Right renal cortex interstitium (tissue), 3 donors: ENCODE data around the gene HTR3C. TPM values are rescaled to one million over a fixed set of nuclear protein-coding genes. Genes with fewer than 3 reads are reported as not detected.
"Not testable (repeated sequence)": the region's sequence is repeated elsewhere in the genome, so short reads cannot be mapped to it uniquely, and the experiment has no call there.

ENCODE experiments used
- DNase-seq, 3 donors: peaks; one replicate each; pipeline ENCODE4 v3.0.0-alpha.2; 2013; ENCODE audit warnings: low read depth in 3 of 3, low spot score in 2 of 3
- polyA plus RNA-seq, 3 donors: library from polyadenylated mRNA; unstranded; fragments of 120-200 nt; gene quantifications; one replicate each; pipeline ENCODE4 v1.2.1, GENCODE V29; 2013; ENCODE audit not compliant: insufficient read length in 3 of 3

The HTR3C gene, protein sequence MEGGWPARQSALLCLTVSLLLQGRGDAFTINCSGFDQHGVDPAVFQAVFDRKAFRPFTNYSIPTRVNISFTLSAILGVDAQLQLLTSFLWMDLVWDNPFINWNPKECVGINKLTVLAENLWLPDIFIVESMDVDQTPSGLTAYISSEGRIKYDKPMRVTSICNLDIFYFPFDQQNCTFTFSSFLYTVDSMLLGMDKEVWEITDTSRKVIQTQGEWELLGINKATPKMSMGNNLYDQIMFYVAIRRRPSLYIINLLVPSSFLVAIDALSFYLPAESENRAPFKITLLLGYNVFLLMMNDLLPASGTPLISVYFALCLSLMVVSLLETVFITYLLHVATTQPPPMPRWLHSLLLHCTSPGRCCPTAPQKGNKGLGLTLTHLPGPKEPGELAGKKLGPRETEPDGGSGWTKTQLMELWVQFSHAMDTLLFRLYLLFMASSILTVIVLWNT
- not detected for polyA plus RNA-seq

DNA sequence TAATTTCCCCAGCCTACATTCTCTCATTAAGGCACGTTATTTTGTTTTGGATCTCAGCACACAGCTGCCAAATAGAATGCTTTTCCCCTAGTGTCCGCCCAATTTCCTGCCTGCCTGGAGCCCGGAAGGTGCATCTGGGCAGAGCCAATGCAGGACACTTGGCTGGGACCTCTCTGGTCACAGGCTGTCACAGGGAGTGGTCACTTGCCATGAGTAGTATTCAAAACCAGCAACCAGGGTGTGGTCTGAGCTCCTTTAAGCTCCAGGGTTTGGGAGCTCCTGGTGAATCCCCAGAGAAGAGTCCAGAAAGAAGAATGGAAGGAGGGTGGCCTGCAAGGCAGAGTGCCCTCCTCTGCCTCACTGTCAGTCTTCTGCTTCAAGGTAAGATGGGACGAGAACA lies at the start of gene HTR3C:
Gene HTR3C, plus strand, starts transcription at position 281 of the 400 bp plus-strand sequence. Its CDS starts 34 bp downstream, at position 315.
- DNase-seq = no peak

DNA sequence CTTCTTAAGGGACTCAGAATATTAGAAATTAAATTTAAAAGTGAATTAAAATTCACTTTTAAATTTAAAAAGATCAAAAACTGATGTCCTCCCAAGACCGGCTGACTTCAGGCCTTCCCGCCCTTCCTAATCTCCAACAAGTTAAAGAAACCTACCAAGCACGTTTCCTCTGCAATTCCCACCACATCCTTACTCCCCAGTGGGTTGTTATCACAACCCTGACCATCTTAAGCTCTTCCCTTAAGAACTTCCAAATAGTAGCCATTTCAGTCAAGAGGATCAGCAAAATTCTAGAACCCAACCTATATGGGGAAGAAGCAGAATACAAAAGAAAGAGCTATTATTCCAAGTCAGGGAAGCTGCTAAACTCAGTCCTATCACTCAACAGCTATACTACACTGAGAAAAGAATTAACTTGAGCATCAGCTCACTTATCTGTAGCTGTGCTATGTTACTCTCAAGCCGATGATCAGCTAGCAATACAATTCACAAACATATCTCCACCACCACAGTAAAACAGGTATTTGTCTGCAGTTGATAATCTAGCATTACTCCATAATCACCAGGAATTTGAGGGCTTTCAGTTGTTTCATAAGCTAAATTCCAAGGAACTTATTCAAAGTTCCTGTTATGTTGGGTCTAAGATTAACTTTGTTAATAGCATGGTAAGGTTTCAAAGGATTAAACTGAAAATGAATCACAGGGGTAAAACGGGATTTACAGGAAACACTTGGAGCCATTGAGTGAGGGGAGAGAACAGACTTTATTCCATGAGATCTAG lies 49.5 kb upstream of the HTR3C start:
- no peak for DNase-seq

DNA sequence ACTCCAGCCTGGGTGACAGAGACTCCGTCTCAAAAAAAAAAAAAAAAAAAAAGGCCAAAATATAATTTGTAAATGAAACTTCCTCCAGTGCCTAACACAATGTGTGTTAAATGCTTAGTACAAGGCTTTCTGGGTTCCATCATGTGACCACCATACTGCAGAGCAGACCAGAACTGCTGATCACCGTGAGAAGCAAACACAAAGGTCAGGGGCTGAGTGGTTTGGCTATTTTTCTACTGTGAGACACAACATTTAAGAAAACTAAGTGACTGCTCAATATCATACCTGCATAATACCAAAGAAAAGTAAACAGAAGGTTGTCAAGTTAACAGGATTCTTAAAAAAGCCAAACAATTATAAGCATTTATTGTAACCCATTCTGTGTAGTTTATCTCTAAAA lies 48.4 kb upstream of the HTR3C start:
- no peak for DNase-seq

DNA sequence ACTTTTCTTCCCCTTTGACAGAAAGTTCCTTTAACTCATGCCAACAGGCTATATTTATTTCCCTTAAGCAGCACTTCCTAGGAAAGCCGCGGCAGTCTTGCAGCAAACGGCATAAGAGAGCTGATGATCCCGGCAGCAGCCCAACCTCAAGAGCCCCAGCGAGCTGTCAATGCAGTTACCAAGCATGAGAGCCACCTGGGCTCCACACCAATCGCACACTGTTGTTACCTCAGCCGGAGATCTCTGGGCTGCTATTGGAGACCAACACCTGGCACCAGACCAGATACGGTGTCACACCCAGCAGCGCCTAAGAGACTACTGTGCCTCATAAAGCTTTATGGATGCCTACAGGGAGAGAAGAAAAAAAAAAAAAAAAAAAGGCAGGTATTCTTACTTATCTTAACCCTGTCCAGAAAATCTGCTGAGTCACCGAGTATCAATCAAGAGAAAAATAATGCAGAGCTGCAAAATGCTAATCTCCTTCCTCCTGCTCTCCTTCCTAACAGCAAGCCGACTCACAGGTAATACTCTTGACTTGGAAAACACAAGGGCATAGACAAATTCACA lies 46.8 kb upstream of the HTR3C start:
- DNase-seq = peak in 2 of 3 donors; percentile 47

DNA sequence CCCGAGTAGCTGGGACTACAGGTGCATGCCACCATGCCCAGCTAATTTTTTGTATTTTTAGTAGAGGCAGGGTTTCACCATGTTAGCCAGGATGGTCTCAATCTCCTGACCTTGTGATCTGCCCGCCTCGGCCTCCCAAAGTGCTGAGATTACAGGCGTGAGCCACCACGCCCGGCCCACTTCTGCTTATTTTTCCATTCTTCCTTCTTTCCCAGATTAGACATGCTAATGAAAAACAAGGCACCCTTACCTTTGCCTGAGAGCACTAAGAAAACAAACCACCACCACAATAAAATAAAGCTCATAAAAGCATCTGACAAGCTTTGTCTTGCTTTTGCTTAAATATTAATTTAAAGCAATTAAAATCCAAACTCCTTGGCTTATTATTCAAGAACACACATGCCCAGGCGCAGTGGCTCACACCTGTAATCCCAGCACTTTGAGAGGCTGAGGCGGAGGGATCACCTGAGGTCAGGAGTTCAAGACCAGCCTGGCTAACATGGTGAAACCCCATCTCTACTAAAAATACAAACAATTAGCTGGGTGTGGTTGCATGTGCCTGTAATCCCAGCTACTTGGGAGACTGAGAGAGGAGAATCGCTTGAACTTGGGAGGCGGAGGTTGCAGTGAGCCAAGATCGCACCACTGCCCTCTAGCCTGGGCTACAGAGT lies 45.6 kb upstream of the HTR3C start:
- DNase-seq = not testable (repeated sequence)

DNA sequence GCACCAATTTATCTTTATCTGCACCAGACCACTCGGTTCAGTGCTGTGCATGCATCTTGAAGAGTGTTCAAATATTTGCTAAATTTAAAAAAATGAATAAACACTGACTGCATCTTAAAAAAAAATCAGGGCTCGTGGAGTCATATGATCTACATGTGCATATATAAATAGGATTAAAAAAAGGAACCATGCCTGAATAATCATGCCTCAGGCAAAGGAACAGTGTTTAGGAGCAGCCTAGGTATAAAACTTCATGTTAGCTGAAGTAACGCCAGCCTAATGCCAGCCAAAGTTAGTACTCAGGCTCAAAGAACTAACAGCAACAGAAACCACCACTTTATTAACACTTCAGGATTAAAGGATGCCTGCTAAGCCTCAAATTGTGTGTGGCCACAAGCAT lies 44.7 kb upstream of the HTR3C start:
- DNase-seq = no peak

DNA sequence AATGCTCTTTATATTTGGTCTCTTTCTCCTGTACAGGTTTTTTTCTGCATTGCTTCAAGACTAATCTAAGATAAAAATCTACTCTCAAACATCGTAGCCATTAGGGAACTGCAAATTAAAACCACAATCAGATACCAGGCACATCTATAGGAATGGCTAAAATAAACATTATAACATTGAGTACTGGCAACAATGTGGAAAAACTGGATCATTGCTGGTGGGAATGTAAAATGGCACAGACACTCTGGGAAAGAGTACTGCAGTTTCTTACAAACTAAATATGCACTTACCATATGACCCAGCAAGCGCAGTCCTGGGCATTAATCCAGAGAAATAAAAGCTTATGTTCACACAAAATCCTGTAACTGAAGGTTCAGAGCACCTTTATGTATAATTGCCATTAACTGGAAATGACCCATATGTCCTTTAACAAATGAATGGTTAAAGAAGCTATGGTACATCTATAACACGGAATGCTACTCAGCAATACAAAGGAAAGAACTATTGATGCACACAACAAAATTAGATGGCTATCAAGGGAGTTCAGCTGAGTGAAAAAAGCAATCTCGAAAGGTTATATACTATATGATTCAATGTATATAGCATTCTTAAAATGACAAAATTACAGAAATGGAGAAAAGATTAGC lies 41.5 kb upstream of the HTR3C start:
- no peak for DNase-seq

DNA sequence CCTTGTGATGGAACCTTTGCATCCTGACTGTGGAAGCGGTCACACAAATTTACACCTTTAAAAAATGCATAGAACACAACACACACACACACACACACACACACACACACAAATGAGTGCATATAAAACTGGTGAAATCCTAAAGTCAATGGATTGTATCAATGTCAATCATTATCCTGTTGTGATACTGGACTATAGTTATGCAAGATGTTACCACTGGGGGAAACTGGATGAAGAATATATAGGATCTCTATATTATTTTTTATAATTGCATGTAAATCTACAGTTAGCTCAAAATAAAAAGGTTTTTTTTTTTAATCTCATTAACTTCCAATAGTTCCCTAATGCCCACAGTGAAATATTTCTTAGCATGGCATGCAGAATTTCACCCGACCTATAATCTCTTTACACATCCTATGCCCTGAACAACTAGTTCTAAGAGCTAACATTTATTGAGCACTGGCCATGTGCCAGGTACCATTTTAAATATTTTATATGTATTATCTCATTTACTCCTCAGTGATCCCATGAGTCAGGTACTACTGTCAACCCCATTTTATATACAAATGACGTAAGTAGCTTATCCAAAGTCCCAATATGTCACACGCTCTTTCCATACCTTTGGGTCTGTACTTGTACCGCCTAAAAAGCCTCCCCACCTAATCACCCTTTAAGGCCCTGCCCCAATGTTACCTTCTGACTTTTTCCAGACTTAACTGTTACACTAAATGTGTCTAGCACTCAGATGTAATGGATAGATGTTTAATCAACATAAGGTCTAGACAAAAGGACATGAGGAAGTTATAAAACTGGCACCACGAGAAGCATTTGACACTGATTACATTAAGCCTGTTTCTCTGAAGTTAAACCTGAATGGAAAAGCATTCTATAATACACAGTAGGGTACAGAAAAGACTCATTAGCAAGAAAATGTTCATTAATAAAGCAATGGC lies 40.6 kb upstream of the HTR3C start:
- no peak for DNase-seq

DNA sequence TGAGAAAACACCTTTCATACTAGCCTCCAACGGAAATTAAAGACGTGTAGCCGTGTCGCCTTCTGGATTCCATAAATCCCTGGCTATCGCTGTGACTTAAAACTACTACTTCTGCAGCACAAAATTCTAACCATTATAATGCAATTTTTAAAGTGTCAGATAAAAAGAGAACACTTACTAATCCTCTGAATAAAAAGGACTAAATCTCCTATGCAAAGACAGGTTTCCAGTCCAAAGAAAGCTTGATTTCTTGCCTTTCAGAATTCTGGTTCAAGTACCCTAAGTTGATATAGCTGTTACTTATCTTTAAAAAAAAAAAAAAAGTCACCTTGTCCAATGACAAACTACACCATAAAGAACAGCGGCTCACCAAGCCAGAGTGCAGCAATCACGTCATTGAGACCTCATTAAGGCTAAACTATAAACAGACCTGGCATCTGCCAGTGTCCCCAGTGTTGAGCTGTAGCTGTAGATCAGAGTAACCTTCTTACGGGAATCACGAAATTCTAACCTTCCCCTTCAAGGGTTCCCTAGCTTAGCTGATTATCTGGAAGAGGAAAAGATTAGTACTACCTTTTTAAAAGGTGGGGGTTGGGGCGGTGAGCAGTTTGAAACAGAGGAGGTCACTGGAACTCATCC lies 37.3 kb upstream of the HTR3C start:
- DNase-seq = no peak

DNA sequence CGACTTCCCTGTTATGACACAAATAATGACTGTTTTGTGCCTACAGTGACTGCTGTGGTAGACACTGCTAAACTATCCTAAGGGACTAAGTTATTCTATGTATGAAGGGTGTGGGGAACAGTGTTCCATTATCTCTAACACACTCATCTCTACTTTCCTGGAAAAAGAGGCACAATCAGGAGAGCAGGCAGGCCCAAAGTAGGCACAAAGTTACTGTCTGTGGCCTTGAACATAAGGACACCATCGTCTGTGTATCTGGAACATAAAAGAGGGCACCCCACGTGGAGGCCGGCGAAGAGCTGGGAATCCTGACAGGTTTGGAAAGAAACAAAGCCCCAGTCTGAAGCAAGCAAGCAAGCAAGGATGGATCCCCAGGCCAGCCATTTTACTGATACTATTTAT lies 36.7 kb upstream of the HTR3C start:
- DNase-seq = no peak

DNA sequence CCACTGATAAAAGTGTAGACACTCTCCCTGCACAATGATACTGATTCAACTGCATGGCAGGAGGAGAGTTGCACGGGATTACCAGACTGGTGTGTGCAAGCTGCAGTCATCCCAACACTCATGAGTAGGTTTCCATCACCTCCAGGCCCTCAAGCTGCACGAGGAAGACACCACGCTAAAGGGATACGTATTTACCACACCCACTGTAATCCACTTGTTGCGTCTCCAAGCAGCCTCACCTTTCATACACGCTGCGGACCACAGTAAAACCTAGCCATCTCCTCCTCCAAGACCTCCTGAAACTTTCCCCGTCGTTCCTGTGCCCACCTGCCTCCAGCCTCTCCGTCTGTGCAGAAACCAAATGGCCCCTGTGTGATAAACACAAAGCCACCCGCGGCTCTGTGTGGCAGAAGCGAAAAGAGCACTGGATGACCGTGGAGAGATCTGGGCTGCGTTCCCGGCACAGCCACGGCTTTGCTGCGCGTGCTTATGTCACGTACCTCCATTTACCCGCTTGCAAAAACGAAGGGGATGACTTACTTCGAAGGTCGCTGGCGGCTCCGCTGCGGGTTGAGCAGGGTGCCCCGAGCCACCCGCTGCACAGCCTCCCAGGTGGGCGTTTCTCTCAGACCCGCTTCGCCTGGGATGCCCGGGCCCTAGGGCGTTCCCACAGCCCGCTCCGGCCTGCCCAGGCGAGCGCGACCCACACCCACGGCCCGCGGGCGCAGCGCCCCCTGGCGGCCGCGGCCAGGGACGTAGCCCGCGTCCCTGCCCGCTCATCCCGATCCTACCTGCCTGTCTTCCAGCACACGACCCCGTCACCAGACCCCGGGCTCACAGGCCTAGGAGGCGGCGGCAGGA lies 35.8 kb upstream of the HTR3C start:
- DNase-seq = peak in 1 of 3 donors; percentile 51

DNA sequence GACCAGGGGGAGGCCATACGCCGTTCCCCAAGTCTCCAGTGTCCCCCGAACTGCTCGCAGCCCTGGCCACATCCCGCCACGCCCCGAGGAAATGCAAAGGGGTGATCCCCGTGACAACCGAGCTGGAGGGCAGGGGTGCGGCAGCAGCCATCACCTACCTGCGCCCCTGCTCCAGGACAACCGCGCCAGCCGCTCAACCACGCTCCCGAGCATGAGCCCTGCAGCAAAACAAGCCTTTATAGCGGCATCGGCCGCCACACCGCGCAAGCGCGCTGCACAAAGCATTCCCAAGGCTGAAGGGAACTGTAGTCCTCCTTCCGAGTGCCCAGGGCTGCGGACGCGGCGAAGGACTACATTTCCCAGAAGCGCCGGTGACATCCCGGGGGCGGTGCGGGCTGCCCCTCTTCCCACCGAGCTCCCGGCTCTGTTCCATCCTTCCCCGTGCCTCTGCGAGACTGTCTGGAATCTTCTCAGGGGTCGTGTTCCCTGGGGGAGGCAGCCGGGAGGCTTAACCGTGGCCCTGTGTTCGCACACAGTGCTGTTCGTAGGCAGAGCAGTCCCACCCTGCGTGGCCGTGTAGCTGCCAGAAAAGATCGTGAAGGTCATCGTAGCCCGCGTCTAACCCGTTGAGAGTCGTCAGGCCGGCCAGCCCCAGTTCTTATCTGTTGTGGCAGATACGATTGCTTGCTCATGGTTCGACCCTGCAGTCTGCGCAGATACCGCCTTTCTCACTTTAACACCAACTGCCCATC lies 35.0 kb upstream of the HTR3C start, which contains the start of gene ABCC5:
Gene ABCC5, minus strand, starts transcription at position 213 of the 752 bp plus-strand sequence. CDS start 3,492 bp downstream, outside the sequence.
- peak; percentile 81 to 86 (median 85) for DNase-seq

DNA sequence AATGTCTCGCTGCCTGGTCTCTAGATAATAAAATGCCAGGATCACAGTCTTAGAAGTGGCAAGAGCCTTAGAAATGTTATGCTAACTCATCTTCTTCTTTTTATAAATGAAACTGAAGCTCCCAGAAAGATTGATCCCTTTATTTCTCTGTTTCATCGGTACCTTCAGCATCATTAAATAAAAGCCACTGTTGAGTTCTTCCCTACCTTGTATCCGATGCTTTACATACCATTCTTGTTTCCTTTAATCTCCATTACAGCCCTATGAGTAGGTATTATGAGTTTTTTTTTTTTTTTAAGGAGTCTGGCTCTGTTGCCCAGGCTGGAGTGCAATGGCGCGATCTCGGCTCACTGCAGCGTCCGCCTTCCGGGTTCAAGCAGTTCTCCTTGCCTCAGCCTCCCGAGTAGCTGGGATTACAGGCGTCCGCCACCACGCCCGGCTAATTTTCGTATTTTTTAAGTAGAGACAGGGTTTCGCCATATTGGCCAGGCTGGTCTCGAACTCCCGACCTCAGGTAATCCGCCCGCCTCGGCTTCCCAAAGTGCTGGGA lies 34.3 kb upstream of the HTR3C start:
- no peak for DNase-seq

DNA sequence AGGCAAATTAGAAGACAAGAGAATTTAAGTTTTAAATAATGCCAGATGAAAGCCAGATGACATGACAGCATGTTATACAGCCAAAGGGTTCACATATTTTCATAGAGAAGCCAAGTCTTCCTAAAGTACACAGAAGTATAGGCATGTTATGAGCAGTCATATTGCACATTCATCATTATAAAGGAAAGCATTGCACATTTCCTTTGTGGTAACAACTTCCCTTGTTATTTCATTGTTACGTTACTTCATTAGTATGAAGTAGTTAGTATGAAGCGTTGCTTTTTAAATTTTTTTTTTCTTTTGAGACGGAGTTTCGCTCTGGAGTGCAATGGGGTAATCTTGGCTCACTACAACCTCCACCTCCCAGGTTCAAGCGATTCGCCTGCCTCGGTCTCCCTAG lies 30.5 kb upstream of the HTR3C start:
- no peak for DNase-seq

DNA sequence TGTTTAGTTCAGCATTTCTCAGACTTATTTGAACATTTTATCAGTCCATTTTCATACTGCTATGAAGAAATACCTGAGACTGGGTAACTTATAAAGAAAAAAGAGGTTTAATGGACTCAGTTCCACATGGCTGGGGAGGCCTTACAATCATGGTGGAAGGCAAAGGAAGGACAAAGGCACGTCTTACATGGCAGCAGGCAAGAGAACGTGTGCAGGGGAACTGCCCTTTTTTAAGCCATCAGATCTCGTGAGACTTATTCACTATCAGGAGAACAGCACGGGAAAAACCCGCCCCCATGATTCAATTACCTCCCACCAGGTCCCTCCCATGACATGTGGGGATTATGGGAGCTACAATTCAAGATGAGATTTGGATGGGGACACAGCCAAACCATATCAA lies 27.6 kb upstream of the HTR3C start:
- DNase-seq = not testable (repeated sequence)

DNA sequence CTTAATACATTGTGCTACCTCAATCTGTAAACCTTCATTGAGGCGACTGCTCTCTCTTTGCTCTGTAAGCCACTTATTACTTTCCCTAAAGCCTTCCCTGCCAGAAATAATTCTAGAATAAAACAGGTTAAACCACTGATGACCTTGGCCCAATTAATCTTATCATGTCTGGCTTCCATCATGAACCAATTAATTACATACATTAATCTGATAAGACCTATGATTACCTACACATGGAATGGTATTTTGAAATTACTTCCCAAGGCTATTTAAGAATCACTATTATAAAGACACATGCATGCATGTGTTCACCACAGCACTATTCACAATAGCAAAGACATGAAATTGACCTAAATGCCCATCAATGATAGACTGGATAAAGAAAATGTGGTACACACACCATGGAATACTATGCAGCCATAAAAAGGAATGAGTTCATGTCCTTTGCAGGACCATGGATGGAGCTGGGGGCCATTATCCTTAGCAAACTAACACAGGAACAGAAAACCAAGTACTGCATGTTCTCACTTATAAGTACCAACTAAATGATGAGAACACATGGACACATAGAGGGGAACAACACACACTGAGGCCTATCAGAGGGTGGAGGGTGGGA lies 24.5 kb upstream of the HTR3C start:
- not testable (repeated sequence) for DNase-seq
